HG02973 (cell line): ENCODE measurements around the gene TGM4.

ENCODE experiments used
- ATAC-seq: cut with Tn5 transposase; IDR thresholded peaks from one replicate; pipeline ENCODE4 v1.9.1; 2021; ENCODE audit warnings: moderate library complexity; ENCODE audit not compliant: unreplicated experiment

TGM4 gene

DNA sequence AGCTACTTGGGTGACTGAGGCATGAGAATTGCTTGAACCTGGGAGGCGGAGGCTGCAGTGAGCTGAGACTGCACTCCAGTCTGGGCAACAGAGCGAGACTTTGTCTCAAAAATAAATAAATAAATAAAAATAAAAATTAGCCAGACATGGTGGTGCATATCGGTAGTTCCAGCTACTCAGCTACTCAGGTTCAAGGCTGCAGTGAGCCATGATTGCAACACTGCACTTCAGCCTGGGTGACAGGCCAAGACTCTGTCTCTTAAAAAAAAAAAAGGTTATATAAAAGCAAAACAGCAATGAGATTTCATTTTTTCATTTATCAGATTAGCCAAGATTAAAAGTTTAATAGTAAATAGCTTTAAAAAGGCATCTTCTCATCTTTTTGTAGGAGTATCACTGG, 2.9 kb downstream of the TGM4 start:
- no peak for ATAC-seq

DNA sequence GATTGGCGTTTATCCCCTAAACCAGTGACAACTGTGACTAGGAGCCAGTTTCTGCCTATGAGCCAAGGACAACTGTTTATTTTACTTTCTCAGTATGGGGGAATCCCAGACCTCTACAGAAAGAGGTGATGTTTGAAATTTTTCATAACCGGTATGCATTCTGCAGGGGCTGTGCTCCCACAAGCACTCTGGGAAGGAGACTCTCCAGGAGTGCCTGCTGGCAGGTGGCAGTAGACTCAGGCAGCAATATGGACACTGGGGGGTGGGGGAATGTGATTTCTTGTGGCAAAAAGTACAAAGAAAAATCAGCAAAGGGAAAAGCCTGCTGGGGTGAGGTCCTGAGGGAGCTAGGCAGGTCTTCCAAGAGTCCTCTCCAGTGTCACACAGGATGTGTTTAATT, 5.9 kb downstream of the TGM4 start:
- ATAC-seq, result no peak

DNA sequence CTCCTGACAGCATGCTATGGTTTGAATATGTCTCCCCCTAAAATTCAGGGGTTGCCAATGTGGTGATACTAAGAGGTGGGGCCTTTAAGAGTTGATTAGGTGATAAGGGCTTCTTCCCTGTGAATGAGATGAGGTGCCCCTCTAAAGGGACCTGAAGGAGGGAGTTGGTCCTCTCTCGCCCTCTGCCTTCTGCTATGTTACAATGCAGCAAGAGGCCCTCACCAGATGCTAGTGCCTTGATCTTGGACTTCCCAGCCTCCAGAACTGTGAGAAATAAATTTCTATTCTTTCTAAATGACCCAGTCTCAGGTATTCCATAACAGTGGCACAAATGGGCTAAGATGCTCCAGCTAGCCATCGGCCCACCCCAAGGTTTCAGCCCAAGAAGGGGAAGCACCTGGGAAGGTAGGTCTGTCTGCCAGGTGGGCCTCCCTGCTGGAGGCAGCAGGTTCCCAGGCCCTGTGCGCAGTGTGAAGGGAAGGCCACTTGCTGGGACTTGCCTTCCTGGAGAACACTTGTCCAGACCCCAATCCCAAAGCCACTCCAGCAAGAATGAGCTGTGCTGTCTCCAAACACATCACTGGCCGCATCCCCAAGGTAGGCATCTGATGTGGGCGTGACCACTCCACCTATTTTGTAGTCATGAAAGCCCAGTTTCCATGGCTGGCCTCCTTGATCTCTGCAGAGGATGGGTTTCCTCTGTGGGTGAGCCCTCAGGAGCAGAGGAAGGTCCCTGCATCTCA, 9.0 kb downstream of the TGM4 start:
- no peak for ATAC-seq

GRCh38 chr3:44883999-44884431, 9.6 kb downstream of the TGM4 start:
- no peak for ATAC-seq

DNA sequence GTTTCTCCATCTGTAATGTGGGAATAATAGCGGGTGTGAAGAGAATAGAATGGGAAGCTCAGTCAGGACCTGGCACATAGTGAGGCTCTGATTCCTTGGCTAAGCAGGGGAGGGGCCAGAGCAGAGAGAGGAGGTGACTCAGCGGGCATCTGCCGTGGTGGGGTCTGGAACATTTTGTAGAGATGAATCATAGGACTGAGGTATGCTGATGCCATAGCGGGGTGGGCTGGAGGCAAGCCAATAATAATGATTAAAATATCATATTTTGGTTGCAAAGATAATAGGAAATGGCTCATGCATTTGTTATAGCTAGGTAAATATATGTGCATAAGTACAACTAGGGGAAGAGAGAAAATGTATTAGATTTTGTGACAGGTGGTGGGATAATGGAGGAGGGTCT, 11.2 kb downstream of the TGM4 start:
- no peak for ATAC-seq

GRCh38 chr3:44886561-44886960, 12.2 kb downstream of the TGM4 start:
- ATAC-seq, result no peak

DNA sequence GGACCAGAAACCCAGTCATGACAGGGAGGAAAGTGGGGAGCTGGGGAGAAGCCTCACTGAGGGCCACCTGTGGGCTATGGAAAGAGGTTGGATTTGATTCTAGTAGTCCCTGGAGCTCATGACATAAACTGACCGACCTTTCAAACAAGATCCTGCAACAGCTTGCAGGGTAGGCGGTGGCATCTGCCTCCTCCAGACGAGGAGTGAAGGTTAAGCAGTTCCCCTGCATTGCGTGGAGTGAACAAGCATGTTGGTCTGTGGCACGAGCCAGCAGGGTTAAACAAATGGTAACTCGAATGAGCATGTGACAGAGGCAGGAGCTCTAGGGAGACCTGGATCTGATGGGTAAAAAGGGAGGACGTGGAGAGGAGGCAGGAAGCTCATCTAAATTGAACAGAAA, 12.7 kb downstream of the TGM4 start:
- ATAC-seq, result no peak

DNA sequence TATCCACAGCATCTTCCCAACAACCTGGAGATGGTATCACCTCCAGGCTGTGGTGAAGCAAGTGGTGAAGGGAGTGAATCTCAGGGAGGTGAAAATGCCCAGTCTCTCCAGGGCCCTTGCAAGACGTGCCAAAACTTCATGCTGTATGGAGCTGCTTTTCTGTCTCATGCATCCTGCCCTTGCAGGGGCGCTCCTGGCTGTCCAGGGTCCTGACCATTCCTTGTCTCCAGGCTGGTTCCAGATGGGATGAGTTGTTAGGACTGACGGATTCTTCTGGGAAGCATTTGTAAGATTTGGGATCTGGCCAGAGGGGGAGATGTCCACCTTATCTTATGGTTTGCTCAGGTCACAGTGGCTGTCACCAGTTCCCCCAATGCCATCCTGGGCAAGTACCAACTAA, 15.8 kb downstream of the TGM4 start:
- no peak for ATAC-seq

GRCh38 chr3:44890852-44891251, 16.4 kb downstream of the TGM4 start:
- no peak for ATAC-seq

- ATAC-seq, result no peak
Measured at GRCh38 chr3:44892689-44893088, 18.3 kb downstream of the TGM4 start.

- no peak for ATAC-seq
Measured at GRCh38 chr3:44893097-44893496, 18.7 kb downstream of the TGM4 start.

- no peak for ATAC-seq
Measured at GRCh38 chr3:44894485-44894884, 20.1 kb downstream of the TGM4 start.

GRCh38 chr3:44896440-44896839, 22.0 kb downstream of the TGM4 start:
- no peak for ATAC-seq

DNA sequence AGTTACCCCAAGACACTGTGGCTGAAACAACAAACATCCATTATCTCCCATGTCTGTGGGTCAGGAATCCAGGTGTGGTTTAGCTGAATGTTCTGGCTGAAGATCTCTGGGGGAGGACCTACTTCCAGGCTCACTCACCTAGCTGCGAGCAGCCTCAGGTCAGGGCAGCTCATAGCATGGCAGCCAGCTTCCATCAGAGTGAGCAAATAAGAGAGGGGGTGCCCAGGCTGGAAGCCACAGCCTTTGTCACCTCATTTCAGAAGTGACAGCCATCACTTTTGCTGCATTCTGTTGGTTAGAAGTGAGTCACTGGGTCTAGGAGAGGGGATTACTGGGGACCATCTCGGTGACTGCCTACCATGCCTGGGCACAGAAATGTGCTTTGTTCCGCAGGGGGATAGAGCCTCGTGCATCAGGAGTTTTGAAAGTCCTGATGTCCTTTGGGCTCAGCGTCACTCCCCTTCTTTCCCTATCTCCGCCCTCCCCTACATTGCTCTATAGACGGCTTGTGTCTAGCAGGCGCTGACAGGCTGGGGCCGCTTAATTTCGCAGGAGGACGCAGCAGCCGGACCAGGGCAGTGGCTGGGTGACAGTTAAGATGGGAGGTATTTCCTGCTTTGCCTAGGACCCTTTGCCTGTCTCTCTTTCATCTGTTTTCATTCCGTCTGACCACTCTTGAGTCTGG, 25.4 kb downstream of the TGM4 start:
- no peak for ATAC-seq

DNA sequence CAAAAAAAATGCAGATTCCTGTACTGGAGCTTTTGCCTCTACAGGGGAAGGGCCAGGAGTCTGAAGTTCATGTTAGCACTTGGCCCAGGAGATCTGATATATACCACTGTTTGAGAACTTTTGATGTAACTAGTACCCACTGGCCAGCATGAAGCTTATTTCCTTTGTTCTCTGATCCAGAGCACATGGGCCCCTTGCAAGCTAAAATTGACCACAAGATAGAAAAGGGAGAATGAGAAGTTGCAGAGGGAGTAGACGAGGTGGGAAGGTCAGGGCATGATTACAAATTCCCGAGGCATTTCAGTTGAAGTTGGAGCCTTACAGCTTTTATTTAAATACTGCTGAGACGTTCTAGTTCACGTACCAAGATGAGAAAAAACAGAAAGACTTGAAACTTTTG, 28.2 kb downstream of the TGM4 start:
- ATAC-seq, result no peak

GRCh38 chr3:44903314-44903713, 28.9 kb downstream of the TGM4 start:
- no peak for ATAC-seq

- no peak for ATAC-seq
Measured at GRCh38 chr3:44903751-44904150, 29.3 kb downstream of the TGM4 start.

DNA sequence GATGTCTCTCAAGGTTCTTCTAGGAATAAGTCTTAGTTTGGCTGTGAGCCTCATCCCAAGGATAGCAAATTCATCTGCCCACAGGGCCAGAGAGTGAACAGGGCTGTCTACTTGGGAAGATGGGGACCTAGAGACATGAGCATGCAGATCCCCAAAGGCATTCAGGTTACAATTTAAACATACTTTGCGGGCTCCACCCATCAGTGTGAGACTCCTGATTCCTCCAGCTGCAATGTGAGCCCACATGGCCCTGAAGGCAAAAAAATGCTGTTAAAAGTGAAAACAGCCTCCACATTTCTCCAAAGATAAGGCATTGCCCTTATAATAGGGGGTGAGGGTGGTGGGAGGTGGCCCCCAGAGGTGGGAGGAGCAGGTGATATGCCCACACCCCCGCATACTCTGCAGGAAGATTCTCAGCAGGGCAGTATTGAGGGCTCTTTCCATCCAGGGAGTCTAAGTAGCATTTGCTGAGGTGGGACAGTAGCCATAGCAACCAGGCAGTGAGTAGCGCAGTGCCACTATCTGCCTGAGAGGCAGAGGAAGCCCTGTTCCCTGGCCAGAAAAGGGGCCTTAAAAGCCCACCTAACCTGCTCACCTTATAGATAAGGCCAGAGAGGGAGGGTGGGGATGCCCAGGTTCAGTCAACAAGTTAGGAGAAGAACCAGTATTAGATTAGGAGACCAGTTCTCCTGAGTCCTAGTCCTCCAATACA, 31.2 kb downstream of the TGM4 start:
- no peak for ATAC-seq

DNA sequence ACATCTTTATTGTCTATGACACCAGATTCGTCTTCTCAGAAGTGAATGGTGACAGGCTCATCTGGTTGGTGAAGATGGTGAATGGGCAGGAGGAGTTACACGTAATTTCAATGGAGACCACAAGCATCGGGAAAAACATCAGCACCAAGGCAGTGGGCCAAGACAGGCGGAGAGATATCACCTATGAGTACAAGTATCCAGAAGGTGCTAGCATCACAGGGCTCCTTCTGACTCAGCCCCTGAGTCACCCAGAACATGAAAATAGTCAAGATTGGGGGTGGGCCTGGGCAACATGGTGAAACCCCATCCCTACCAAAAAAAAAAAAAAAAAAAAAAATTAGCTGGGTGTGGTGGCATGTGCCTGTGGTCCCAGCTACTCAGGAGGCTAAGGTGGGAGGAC, 32.6 kb downstream of the TGM4 start:
- ATAC-seq, result no peak

DNA sequence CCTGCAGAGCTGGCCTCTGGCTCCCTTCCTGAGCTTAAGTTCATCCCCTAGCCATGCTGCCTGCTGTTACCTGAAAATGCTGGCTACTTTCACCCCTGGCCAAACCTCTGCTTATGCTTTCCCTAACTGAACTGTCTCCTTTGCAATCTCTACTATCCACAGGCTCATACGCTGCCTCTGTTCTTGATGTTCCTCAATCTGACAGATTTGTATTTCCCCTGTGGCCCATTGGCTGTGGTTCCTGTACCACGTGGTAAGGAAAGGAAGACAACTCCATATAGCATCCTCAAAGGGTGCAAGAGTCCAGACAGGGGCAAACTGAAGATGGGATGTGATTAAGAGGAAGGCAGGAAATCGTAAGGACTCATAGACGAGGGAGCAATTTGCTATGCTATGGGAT, 33.2 kb downstream of the TGM4 start:
- no peak for ATAC-seq

GRCh38 chr3:44909063-44909462, 34.7 kb downstream of the TGM4 start:
- no peak for ATAC-seq

- ATAC-seq, result no peak
Measured at GRCh38 chr3:44910693-44911092, 36.3 kb downstream of the TGM4 start.
